Heart left ventricle (tissue), 13 donors: Measurements from ENCODE around the gene MYOF.

ENCODE experiments used
- POLR2A ChIP-seq, 2 donors: fragments of 450-650 bp; IDR thresholded peaks; one replicate each; pipeline ENCODE4 v1.6.1; 2017; ENCODE audit warnings: antibody characterized with exemption in 2 of 2, mild to moderate bottlenecking in 2 of 2, moderate library complexity in 2 of 2
- TF ChIP-seq, protein P1 (sequence below), 12 donors: fragments of 200-600 bp; sonication (generic) in 4 of 12; IDR thresholded peaks; one replicate each; pipeline versions ENCODE4 v1.5.0 to v1.8.0; 2018 to 2022; ENCODE audit warnings: antibody characterized with exemption in 12 of 12, mild to moderate bottlenecking in 5 of 12
- donor health status: ischemic (EF 13 %, LVEDD 7.1; RV severe dilation, severe dysfunction).
- donor health status: DM: no; HTN: yes; CAD: no.
- donor health status: DM: no; HTN: no; CAD: no.
- donor health status: ischemic (EF 25% LVEDD 6.9; RV normal size, moderate dysfunction).
- donor health status: ischemic (EF 25% LVEDD 5.7; RV mildly dilated, moderate dysfunction).
- donor health status: ischemic (EF 35%, LVEDD 5.7; RV mildly dilated, moderate dysfunction).
- donor health status: nonischemic (EF 11% LVEDD 7.7; RV severe dilation, severe dysfunction).
- donor health status: DM: yes; HTN: yes; CAD: no.
- donor health status: PGD.
- donor health status: ischemic (EF 29% LVEDD 5.4; RV normal size, mild dysfunction).
- donor health status: nonischemic (EF 23%, LVEDD 6.1; RV moderate dilation, normal function).

GRCh38 chr10:93451244-93451947 lies 30.7 kb downstream of the MYOF start:
- TF ChIP-seq, protein P1, sequence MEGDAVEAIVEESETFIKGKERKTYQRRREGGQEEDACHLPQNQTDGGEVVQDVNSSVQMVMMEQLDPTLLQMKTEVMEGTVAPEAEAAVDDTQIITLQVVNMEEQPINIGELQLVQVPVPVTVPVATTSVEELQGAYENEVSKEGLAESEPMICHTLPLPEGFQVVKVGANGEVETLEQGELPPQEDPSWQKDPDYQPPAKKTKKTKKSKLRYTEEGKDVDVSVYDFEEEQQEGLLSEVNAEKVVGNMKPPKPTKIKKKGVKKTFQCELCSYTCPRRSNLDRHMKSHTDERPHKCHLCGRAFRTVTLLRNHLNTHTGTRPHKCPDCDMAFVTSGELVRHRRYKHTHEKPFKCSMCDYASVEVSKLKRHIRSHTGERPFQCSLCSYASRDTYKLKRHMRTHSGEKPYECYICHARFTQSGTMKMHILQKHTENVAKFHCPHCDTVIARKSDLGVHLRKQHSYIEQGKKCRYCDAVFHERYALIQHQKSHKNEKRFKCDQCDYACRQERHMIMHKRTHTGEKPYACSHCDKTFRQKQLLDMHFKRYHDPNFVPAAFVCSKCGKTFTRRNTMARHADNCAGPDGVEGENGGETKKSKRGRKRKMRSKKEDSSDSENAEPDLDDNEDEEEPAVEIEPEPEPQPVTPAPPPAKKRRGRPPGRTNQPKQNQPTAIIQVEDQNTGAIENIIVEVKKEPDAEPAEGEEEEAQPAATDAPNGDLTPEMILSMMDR (IDR thresholded peaks at IDR 0.05) = no peak
- no peak for TF ChIP-seq POLR2A (IDR thresholded peaks at IDR 0.05)
